ENCODE results near the gene DACT1.

DACT1 gene

GRCh38 chr14:58667900-58668299 lies 30.1 kb downstream of the DACT1 start:
- no peak for DNase-seq

GRCh38 chr14:58668848-58669480 lies 31.2 kb downstream of the DACT1 start:
- DNase-seq, result no peak

- DNase-seq, result no peak
These were observed 31.9 kb downstream of the DACT1 start for GRCh38 chr14:58669556-58670200.

- DNase-seq, result no peak
These were observed 33.3 kb downstream of the DACT1 start for GRCh38 chr14:58671024-58671423.

- no peak for DNase-seq
These were observed 33.7 kb downstream of the DACT1 start for GRCh38 chr14:58671436-58671835.

GRCh38 chr14:58673722-58674121 lies 36.0 kb downstream of the DACT1 start:
- DNase-seq, result no peak

- DNase-seq, result no peak
These were observed 39.2 kb downstream of the DACT1 start for GRCh38 chr14:58677001-58677400.

- no peak for DNase-seq
These were observed 39.8 kb downstream of the DACT1 start for GRCh38 chr14:58677517-58677916.

GRCh38 chr14:58677996-58678395 lies 40.2 kb downstream of the DACT1 start:
- no peak for DNase-seq

GRCh38 chr14:58680698-58681097 lies 42.9 kb downstream of the DACT1 start:
- DNase-seq, result no peak

- DNase-seq, result no peak
These were observed 49.6 kb downstream of the DACT1 start for GRCh38 chr14:58687232-58687795.

- DNase-seq, result no peak
These were observed 53.2 kb downstream of the DACT1 start for GRCh38 chr14:58690801-58691516.

GRCh38 chr14:58693048-58693447 lies 55.3 kb downstream of the DACT1 start:
- no peak for DNase-seq

- DNase-seq, result no peak
These were observed 57.8 kb downstream of the DACT1 start for GRCh38 chr14:58695514-58695913.

- DNase-seq, result no peak
These were observed 59.6 kb downstream of the DACT1 start for GRCh38 chr14:58697266-58697929.

Measured in effector CD4-positive, alpha-beta T cell (primary cell).